ENCODE data around the gene KRTAP10-1. TPM values are rescaled to one million over a fixed set of nuclear protein-coding genes. Genes with fewer than 3 reads are reported as not detected.
"Not testable (repeated sequence)": the region's sequence is repeated elsewhere in the genome, so short reads cannot be mapped to it uniquely, and the experiment has no call there.

The KRTAP10-1 gene
- 0.30 TPM for total RNA-seq

DNA sequence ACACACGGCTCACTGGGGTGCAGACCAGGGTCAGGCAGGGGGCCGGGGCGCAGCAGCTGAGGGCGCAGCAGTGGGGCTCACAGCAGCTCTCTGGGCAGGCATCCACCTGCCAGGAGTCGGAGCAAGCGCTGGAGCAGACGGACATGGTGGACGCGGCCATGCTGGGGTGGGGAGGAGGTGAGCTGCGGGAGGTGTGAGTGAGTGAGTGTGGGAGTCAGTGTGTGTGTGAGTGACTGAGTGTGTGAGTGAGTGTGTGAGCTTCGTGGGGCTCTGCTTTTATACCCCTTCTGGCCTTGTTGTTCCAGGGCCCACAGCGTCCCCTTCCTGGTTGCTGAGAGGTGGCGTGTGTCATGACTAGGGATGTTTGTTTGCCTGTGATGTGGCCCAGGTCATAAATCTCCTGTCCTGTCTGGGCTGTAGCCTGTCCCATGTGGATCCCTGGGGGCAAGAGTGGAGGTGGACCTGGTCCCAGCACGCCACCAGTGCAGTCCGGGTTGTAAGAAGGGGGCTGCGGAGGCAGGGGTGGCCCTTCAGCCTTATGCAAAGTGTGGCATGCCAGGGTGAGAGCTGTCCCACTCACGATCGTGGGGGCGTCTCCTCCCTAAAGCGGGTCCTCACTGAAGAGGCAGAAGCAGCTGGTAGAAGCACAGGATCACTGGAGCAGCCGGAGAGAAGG is at the start of gene KRTAP10-1:
Gene KRTAP10-1, minus strand, starts transcription at position 205 of the 676 bp plus-strand sequence. Its CDS starts 45 bp downstream, at position 160.
- no peak for DNase-seq

GRCh38 chr21:44589094-44589493 is 49.1 kb upstream of the KRTAP10-1 start:
- DNase-seq, result no peak

GRCh38 chr21:44585892-44586291 is 45.9 kb upstream of the KRTAP10-1 start:
- no peak for DNase-seq

- DNase-seq, result no peak
These were observed 43.8 kb upstream of the KRTAP10-1 start for GRCh38 chr21:44583800-44584147.

GRCh38 chr21:44583089-44583799 is 43.2 kb upstream of the KRTAP10-1 start:
- no peak for DNase-seq

DNA sequence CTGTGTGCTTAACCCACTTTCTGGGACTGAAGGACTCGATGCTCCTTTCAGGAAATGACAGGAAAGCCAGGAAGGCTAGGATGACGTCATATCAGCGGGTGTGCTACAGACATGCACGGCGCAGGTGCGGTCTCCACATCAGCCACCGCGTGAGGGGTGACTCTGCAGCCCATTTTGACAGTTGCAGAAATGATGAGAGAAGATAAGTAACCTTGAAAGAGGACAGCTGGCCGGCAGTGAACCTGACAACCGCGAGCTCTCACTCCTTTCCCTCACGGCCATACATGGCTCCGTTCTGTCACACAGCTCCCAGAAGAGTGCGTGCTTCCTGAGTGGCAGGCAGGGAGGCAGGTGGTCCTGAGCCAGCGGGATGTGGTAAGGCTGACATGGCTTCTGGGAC is 42.1 kb upstream of the KRTAP10-1 start:
- no peak for DNase-seq

DNA sequence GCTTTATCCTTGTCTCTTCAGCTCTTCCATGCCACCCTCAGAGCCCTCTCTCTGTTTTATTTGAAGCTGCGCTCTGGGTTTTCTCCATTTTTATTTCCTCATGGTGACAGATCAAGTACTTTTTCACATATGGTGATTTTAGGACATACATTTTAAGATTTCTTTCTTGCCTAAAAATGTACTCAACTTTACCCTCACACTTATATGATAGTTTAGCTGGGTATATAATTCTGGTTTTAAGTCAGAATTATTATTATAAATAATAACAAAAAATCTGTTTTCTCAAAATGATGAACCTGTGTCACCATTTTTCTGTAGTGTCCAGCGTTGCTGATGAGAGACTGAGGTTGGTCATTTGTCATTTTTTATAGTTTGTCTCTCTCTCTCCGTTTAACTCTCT is 41.2 kb upstream of the KRTAP10-1 start:
- no peak for DNase-seq

GRCh38 chr21:44580231-44580821 is 40.3 kb upstream of the KRTAP10-1 start, which contains the start of gene KRTAP10-5:
Gene KRTAP10-5, minus strand, starts transcription at chr21:44580604. Its CDS starts 26 bp downstream, at chr21:44580578.
- not testable (repeated sequence) for DNase-seq

- DNase-seq, result no peak
These were observed 39.8 kb upstream of the KRTAP10-1 start for GRCh38 chr21:44579833-44580144.

GRCh38 chr21:44579056-44579832 is 39.2 kb upstream of the KRTAP10-1 start:
- no peak for DNase-seq

- DNase-seq, result no peak
These were observed 38.5 kb upstream of the KRTAP10-1 start for GRCh38 chr21:44578371-44579055.

DNA sequence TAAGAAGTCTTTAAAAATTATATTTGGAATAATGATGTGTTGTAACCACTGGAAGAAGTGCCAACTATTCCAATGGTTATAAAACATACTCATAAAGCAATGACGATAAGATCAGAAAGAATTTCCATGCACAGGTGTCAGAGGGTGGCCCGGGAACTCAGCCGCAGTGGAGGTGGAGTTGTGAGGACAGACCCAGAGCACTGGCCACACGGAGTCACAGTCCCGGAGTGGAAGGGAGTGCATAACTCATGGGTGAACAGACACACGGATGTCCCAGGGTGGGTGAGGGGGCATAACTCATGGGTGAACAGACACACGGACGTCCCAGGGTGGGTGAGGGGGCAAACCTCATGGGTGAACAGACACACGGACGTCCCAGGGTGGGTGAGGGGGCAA is 36.0 kb upstream of the KRTAP10-1 start:
- no peak for DNase-seq

DNA sequence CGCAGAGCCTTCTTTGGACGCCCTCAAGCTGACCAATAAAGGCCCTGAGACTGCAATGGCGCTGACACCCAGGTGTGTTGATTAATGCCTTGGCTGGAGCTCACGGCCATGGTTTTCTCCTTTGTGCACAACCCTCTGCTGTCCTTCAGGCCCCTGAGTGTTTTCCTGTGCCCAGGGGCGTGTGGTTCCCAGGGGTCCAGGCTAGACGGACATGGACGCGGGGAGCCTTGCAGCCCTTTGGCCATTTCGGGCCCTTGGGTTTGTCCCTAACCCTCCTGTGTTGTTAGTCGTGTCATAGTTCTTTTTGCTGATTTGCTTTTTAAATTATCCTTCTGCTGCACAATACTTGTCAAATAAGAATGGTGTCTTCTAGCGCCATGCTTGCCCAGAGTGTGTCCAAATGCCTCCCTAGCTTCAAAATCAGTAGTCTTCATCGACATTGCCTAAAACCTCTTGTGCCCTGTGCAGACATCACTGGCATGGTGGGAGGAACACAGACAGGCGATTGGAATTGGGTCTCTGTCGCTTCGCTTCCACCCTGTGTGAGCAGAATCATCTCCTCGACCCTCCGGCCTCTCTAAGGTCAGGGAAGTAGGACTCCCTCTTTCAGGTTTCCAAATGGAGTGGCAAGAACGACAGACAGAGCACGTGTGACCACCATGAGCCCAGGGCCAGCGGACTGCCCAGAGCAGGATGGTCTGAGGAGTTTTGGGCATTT is 35.5 kb upstream of the KRTAP10-1 start:
- no peak for DNase-seq

DNA sequence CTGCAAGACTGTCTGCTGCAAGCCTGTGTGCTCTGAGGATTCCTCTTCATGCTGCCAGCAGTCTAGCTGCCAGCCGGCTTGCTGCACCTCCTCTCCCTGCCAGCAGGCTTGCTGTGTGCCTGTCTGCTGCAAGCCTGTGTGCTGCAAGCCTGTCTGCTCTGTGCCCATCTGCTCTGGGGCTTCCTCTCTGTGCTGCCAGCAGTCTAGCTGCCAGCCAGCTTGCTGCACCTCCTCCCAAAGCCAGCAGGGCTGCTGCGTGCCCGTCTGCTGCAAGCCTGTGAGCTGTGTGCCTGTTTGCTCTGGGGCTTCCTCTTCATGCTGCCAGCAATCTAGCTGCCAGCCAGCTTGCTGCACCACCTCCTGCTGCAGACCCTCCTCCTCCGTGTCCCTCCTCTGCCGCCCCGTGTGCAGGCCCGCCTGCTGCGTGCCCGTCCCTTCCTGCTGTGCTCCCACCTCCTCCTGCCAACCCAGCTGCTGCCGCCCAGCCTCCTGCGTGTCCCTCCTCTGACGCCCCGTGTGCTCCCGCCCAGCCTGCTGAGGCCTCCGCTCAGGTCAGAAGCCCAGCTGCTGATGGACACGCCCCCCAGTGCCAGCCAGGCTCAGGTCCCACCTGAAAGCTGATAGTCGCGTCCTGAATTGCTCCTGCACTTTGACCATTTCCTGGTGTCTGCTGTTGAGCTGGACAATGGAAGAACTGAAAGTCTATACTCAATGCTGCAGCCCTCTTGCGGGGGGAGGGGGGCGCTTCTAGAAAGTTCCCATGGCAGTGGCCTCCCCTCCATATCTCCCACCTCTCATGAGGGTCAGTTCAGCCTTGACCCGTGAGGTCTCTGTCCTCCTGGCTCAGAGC is 34.7 kb upstream of the KRTAP10-1 start:
- DNase-seq, result no peak

DNA sequence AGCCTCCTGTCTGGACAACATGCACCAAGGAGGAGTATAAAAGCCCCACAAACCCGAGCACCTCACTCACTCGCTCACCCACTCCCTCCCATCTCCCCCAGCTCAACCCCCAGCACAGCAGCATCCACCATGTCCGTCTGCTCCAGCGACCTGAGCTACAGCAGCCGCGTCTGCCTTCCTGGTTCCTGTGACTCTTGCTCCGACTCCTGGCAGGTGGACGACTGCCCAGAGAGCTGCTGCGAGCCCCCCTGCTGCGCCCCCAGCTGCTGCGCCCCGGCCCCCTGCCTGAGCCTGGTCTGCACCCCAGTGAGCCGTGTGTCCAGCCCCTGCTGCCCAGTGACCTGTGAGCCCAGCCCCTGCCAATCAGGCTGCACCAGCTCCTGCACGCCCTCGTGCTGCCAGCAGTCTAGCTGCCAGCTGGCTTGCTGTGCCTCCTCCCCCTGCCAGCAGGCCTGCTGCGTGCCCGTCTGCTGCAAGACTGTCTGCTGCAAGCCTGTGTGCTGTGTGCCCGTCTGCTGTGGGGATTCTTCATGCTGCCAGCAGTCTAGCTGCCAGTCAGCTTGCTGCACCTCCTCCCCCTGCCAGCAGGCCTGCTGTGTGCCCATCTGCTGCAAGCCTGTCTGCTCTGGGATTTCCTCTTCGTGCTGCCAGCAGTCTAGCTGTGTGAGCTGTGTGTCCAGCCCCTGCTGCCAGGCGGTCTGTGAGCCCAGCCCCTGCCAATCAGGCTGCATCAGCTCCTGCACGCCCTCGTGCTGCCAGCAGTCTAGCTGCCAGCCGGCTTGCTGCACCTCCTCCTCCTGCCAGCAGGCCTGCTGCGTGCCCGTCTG is 33.8 kb upstream of the KRTAP10-1 start, which contains the start of gene KRTAP10-4:
Gene KRTAP10-4, plus strand, starts transcription at position 100 of the 827 bp plus-strand sequence. Its CDS starts 30 bp downstream, at position 130.
- DNase-seq, result not testable (repeated sequence)

- no peak for DNase-seq
These were observed 33.1 kb upstream of the KRTAP10-1 start for GRCh38 chr21:44572959-44573583.

GRCh38 chr21:44571844-44572782 is 32.1 kb upstream of the KRTAP10-1 start:
- DNase-seq, result no peak

GRCh38 chr21:44571296-44571695 is 31.3 kb upstream of the KRTAP10-1 start:
- no peak for DNase-seq
